HG02970 (cell line): ENCODE measurements around the gene BCKDHB.

Source experiments
- ATAC-seq: cut with Tn5 transposase; IDR thresholded peaks from one replicate; pipeline ENCODE4 v1.9.1; 2021; ENCODE audit warnings: mild to moderate bottlenecking, moderate library complexity, moderate number of reproducible peaks; ENCODE audit not compliant: unreplicated experiment, low FRiP score

The BCKDHB gene

DNA sequence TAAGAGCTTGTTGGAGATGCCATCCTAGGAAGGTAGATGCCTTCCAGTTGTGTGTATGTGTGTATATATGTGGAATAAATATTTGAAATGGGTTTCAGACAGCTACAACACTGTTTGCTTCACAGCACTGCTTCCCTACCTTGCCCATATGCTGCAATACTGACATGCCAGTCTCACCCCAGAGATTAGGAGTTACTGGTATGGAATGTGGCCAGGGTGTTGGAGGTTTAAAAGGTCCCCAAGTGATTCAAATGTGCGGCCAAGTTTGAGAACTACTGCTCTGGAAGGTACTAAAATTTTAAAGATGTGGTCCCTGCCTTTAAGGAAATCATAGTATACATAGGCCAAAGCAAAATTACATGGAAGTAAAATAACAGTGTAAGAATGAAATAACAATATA is 39.5 kb downstream of the BCKDHB start:
- ATAC-seq = no peak

DNA sequence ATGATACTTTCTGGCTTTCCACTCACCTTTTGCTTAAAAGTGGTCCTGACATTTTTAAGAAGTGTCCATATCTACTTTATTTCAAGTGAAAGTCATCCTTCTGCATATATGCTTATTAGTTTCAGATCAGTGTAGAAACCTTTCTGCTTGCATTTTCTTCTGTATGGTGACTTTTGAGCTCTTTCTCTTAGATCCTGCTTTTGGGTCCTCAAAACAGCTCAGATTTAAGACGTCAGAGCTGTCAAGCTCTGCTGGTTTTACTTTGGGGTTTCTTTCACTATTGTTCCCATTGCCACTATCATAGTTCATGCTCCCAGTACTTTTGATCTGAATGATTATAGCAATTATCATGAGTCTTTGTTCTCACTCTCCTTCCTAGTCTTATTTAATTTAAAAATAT is 41.7 kb downstream of the BCKDHB start:
- ATAC-seq = no peak

DNA sequence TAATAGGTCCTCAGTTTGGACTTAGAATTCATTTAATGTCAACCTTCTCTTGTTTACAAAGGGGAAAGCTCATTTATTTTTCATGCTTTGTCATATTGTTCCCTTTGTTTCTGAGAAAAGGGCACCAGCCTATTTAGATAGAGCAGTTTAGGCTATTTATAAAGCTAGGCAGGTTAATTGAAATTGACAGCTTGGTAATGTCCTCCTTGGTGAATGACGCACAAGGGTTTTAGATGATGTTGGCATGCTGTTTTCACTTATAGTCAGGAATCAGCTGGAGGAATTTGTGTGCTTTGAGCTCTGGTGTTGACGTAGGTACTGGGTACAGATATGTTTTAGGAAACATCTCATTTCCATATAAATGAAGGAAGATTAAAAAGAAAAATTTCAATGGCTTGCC is 45.2 kb downstream of the BCKDHB start:
- no peak for ATAC-seq

DNA sequence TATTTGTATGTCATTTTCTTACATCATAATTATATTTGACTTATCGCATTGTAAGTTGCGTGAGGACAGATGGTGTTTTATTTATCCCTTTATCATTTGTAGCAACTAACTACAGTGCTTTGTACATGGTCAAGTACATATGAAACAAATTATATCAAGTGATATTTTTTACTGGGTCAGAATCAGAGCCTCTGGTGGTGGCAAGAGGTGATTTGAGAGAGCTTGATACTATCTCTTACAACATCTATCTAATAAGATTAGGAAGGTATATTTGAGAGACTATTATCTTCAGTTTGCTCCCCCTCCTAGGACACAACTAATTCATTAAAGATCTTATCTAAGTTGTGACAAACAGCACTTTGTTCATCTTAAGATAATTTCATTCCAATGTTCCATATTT is 47.7 kb downstream of the BCKDHB start:
- ATAC-seq = no peak

DNA sequence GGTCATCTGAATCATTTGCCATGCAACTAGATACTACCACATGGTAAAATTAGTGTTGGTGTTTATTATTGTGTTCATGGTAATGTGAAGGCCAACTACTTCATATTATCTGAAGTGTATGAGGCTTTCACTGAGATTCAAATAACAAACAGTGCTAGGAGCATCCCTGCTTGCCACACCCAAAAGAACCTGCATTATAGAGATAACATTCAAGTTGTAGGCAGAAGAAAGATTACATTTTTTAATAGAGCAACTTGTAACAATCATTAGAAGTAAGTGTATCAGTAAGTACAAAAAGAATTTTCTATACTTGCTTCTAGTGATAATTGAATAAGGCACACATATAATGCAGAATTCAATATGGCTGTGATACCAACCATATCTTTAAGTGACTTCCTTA is 49.8 kb downstream of the BCKDHB start:
- no peak for ATAC-seq

DNA sequence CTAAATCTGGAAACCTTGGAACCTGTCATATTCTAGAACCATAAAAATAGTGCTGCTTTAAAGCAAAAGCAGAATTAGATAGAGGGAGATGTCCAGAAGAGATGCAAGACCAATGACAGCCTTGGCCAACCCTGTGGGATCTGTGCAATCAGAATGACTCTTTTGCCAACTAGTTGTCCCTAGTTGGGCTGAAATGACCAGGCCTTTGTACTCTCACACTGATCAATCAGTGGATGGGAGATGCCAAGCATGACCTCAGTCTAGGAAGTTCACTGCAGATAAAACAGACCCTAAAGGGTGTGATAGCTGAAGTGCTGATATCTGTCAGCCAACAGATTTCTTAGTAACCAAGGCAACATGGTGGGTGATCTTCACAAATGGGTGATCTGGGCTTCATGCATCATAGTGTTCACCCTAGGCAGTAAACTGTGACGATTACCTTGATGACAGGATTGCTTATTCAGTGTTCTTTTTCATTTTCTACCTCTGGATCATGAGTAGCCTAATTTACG is 52.1 kb downstream of the BCKDHB start:
- no peak for ATAC-seq

DNA sequence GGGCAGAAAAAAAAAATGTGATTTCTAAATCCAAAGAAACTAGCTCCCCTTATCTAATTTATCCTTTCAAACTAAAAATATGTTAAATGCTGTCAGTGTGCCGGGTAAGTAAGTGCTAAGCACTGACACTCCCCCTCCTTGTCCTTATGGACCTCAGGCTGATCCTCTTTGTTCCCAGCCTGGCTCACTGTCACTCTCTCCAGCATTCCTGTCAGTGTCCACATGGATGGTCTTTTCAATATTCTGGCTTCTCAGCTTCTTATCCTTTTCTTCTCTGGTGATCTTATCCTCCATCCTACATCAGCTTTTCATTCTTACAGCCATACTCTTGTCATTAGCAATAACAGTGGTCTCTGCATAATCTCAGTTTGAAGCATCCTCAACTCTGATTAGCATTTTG is 55.0 kb downstream of the BCKDHB start:
- ATAC-seq = no peak

DNA sequence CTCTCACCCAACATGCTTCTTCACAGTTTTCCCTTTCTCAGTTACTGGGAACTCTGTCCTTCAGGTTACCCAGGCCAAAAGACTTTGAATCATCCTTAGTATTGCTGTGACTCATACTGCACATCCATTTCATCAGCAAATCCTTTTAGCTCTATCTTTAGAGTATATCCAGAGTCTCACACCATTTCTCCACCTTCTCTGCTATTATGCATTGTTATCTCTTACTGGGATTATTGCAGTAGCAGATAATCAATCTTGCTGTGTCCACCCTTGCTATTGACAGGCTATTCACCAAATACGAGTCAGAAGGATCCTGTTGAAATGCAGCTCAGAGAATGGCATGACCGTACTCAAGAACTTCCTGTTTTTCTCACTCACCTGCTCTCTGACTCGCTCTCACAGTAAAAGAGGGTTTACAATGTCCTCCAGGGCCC is 57.3 kb downstream of the BCKDHB start:
- ATAC-seq = peak; percentile 55

DNA sequence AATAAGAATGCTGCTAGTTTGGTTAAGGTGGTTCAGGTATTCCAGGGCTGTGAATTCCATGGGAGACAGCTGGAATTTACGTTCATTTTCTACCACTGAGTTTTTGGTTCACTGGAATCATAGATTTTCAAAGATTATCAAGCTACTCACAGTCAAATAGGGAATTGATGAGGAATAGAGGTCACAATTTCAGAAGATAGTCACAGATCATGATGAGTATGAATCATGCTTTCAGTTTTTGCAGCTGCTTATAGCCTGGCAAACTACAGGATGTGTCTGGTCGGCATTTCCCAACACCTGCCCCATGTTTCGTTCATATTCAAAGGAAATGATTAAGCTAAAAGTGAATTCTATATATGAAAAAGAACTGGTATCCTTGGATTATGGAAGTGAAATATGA is 58.7 kb downstream of the BCKDHB start:
- peak; percentile 89 for ATAC-seq

DNA sequence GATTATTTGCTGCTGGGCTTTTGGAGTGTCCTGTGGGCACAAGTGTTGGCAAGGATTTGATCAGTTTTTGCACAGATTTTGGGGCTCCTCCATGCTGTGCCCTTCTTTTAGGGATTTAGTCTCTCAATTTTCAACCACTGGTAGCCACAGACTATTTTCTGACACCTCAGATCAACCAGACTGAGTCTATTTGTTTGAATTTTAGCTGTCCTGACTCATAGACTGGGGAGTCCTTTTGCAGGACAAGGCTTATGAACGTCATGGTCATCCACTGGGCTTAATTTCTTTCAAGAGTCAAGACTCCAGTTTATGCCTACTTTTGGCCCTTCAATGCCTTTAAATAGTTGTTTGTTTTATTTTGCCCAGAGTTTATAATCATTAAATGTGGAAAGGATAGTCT is 59.3 kb downstream of the BCKDHB start:
- no peak for ATAC-seq

DNA sequence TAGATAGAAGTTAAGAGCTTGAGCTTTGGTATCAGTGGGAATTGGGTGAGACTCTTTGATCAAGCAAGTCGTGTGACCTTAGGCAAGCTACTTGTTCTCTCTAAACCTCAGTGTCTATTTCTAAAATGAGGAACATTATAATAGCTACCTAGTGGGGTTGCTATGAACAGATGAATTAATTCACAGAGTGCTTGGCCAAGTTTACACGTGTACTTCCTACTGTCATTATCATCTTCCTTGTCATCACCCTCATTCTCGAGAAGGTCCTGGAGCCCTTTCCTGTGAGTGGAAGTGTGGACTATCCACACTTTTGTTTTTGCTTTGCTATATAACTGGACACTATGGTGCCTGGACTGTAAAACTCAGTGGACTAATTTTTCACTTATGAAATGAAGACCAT is 64.0 kb downstream of the BCKDHB start:
- no peak for ATAC-seq

DNA sequence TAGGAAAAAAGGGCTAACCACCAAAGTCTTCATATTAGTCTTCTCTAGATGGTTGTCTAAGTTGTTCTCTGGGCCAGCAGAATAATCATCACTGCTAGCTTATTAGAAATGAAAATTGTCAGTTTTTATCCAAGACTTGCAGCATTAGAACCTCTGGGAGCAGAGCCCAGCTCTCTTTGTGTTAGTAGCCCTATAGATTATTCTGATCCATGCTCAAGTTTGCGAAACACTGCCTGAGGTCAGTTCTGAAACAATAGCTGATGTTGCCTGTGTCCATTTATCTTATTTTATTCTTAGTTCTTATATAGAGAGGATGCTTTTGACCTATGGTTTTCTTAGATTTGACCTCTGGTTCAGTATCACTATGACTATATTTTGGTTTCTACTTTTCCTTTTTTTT is 66.9 kb downstream of the BCKDHB start:
- ATAC-seq = no peak

DNA sequence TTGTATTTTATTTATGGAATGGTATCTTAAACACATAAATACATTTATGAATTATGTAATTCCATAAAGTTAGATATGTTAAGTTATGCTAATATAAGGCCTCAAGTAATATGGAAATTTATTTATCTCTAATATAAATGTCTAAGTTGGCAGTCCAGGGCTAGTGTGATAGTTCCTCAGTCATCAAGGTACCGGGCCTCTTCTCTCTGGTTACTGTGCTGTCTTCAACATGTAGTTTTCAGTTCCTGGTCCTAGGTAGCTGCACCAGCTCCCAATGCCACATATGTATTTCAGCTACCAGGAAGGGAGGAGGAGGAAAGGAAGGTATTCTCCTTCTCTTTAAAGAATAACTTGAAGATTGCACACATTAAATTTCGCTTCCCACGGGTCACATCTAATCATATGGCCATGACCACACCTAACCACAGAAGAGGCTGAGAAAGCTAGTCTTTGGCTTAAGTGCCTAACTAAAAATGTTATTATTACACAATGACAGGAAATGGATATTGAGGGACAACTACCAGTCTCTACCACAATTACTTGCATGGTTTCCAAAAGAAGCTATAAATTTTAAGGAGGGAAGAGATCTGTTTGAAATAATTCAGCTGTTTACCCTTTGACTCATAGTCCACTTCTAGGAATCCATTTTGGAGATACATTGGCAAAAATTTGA is 68.6 kb downstream of the BCKDHB start:
- no peak for ATAC-seq

DNA sequence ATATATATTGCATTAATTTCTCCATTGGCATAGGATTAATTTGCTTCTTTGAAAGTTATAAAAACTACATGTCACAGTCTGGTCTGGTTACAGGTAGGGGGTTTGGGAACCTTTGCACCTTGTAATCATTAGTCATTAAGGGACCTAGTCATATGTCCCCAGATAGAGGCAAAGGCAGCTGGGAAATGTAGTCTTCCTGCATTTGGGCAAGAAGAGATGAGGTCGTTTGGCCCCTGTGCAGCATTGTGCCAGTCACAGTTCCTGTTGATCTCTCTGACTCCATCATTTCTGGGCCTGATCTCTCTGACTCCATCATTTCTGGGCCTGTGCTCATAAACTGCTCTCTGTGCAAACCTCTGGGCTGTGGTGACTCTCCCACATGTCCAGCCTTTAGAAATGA is 73.2 kb downstream of the BCKDHB start:
- no peak for ATAC-seq

DNA sequence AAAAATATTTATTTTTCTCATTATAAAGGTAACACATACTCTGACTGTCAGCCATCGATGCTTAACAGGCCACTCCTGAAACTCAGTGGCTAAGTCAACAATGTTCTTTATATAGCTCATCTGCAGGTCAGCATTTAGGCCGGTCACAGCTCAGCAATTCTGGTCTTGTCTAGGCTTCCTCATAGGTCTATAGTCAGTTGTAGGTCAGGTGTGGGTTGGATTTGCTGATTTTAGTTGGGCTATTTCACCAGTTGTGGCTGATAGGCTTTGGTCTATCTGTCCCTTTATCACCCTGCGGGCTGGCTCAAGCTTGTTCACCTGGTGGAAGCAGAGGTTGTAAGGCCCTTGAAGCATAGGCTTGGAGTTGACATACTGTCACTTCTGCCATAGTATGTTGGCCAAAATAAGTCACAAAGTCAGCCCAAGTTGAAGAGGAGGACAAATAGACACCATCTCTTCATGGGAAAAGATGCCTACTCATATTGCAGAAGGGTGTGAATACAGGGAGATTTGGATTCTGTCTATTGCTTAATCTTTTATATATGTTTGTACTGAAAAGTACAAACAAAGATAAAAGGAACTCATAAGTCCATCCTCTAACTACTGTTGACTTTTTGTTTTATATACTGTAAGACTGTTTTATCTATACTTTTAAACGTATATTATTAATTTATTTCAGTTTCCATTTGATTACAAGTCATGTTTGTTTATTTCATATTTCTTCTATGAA is 75.0 kb downstream of the BCKDHB start:
- no peak for ATAC-seq

DNA sequence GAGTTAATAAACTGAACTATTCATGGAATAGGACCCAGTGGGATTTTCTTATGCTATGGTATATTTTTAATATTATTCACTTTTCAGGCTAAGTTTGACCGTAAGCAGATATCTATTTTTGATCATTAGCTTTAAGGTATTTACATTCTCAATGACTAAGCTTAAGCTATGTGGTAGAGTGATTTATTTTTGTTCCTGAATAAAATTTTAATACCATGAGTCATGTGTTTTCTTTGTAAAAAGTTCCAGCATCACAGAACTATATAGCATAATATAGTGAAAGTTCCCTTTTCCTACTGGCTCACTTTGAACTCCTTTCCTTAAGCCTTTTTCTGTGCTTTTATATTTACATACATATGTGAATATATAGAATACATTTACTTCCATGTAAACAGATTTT is 75.8 kb downstream of the BCKDHB start:
- ATAC-seq = no peak

DNA sequence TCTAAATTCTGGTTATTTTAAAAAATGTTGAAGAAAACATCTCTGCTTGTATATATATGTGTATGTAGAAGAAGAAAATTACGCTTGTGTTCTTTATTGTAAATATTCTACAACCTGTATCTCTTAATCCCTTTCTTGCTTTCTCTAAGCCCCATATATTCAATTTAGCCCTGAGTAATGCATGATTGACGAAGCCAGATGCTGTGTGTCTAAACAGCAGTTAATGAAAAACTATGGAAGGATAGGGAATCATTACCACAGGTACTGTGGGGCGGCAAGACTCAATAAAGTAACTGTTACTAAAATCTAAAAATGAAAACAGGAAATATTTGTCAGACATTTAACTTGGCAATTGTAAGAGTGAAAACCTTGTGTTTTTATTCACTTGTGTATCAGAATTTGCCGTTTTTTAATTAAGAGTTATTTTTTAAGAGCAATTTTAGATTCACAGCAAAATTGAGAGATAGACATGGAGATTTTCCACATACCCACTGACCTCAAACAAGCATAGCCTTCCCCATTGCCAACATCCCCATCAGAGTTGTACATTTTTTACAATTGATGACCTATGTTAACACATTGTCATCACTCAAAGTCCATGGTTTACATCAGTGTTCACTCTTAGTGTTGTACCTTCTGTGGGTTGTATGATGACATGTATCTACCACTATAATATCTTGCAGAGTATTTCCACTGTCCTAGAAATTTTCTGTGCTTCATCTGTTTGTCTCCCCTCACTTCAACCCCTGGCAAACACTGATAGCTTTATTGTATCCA is 76.7 kb downstream of the BCKDHB start:
- no peak for ATAC-seq

DNA sequence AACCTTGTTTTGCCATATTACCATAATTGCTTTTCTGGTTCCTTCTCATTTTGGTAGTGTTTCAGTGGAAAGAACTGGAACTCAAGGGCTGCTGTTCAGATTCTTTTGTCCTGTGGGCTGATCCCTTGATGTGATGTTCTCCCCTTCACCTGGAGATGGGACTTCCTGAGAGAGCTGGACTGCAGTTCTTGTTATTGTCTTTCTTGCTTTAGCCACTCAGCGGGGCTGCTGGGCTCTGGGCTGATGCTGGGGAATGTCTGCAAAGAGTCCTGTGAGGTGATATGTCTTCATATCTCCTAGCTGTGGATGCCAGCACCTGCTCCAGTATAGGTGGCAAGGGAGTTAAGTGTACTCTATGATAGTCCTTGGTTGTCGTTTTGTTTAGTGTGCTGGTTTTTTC is 79.0 kb downstream of the BCKDHB start:
- no peak for ATAC-seq

DNA sequence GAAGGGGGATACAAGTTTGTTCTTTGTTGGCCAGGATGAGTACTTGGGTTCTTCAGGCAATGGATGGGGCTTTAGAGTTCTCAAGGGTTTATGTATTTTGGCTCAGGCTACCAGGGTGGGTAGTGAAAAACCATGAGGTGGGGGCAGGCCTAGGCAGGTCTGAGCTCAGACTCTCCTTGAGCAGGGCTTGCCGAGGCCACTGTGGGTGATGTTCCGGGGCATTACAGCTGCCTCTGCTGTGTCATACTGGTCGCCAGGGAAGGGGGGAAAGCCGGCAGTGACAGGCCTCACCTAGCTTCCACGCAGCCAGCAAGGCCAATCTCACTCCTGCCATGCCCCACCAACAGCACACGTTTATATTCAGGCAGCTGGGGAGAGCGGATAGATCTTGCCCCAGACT is 79.6 kb downstream of the BCKDHB start:
- no peak for ATAC-seq

DNA sequence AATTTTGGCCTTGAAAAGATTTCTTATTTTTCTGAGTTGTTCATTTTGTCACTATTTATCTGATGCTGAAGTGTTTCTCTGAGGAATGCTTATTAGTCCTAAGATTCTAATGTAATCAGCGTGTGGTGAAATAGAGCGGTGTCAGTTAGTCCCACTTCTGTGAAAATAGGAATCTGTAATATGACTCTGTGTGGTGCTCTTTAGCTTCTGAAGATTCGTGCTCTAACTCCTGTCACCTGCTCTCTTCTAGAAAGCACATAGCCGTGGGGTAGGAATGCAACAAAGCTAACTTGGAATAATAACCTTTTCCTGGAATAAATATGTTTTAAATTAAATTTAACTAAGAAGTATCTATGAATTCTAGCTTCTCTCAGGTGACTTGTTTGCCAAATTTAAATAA is 90.4 kb downstream of the BCKDHB start:
- ATAC-seq = no peak

DNA sequence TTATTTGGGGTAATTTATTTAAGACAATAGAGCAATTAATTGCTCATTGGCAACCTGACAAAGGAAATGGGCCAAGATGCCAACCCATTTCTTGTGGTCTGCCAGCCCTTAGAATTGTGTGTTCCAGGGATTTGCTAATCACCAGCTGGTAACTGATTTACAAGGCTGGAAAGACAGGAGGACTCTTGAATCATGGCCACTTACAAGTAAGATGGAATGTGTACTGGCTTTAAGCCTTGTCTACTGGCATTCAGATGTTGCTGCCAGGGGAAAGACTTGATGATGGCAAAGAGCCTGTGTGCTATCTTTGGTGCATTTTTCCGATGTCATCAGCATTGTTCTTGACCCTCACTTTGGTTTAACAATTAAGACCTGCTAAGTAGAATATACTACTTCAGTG is 91.0 kb downstream of the BCKDHB start:
- no peak for ATAC-seq
